OCI-LY3 (cell line): ENCODE results near the gene CYSLTR1.

Experiments
- H2AFZ ChIP-seq: fragments of 200-600, 300-600 bp; shearing (Covaris generic); 2 replicates; pipeline ENCODE4 v1.6.0; 2014; ENCODE audit warnings: antibody characterized with exemption, low read depth, low read length
- H3K27ac ChIP-seq: fragments of 200-600, 300-600 bp; sonication (generic); 2 replicates; pipeline ENCODE4 v1.5.1; 2014; ENCODE audit warnings: mild to moderate bottlenecking, low read length, moderate library complexity, mixed read lengths
- H3K27me3 ChIP-seq: fragments of 200-600, 300-600 bp; sonication (generic); 2 replicates; pipeline ENCODE4 v1.6.1; 2014; ENCODE audit warnings: low read depth, low read length, mixed read lengths
- H3K36me3 ChIP-seq: fragments of 200-600, 300-600 bp; sonication (generic); replicated peaks from 2 replicates; pipeline ENCODE3; 2014; ENCODE audit warnings: low read depth, low read length, mixed read lengths
- H3K4me1 ChIP-seq: fragments of 300-600, 200-600 bp; sonication (generic); 2 replicates; pipeline ENCODE4 v1.6.1; 2014; ENCODE audit warnings: low read length, mixed read lengths
- H3K4me2 ChIP-seq: fragments of 200-600, 300-600 bp; sonication (generic); 2 replicates; pipeline ENCODE4 v1.6.1; 2014; ENCODE audit warnings: low read length, mixed read lengths
- H3K4me3 ChIP-seq: fragments of 300-600, 200-600 bp; sonication (generic); 2 replicates; pipeline ENCODE4 v1.5.1; 2014; ENCODE audit warnings: antibody characterized with exemption, mild to moderate bottlenecking, low read length, moderate library complexity
- H3K79me2 ChIP-seq: fragments of 300-600, 200-600 bp; shearing (Covaris generic); 2 replicates; pipeline ENCODE4 v1.6.1; 2014; ENCODE audit warnings: mild to moderate bottlenecking, low read length, mixed read lengths
- H3K9ac ChIP-seq: fragments of 300-600, 200-600 bp; shearing (Covaris generic); 2 replicates; pipeline ENCODE4 v1.6.0; 2014; ENCODE audit warnings: mild to moderate bottlenecking, low read length, moderate library complexity
- H3K9me3 ChIP-seq: fragments of 200-600, 300-600 bp; shearing (Covaris generic); 2 replicates; pipeline ENCODE4 v1.6.1; 2014; ENCODE audit warnings: low read length, mixed read lengths; ENCODE audit not compliant: insufficient read depth
- H4K20me1 ChIP-seq: fragments of 200-600, 300-600 bp; sonication (generic); 2 replicates; pipeline ENCODE4 v1.6.1; 2016; ENCODE audit warnings: low read length, mixed read lengths; ENCODE audit not compliant: insufficient read depth
- CTCF ChIP-seq: fragments of 200-600, 300-600 bp; sonication (generic); IDR thresholded peaks from 2 replicates; pipeline ENCODE4 v1.5.1; 2014; ENCODE audit warnings: antibody characterized with exemption, low read length, low read depth
- EZH2phosphoT487 ChIP-seq: fragments of 200-600 bp; shearing (Covaris generic); IDR thresholded peaks from 2 replicates; pipeline ENCODE4 v1.6.1; 2018; ENCODE audit warnings: antibody characterized with exemption, mixed run types, low read depth

CYSLTR1 gene

GRCh38 chrX:78330068-78330467 is 2.7 kb upstream of the CYSLTR1 start:
- no peaks in the 10 kb centered on the region for H3K9me3 ChIP-seq
- H3K4me2 ChIP-seq = peak overlapping the region; percentile 57
- H3K4me1 ChIP-seq = peaks cover 73% of the 10 kb centered on the region
- no peak overlapping the region for H3K9ac ChIP-seq
- H3K79me2 ChIP-seq = no peaks in the 10 kb centered on the region
- H3K27ac ChIP-seq = peak overlapping the region; percentile 2; the same call in 1 of the 2 replicates
- TF ChIP-seq CTCF (no peak), EZH2phosphoT487 (no peak)
- no peaks in the 10 kb centered on the region for H3K27me3 ChIP-seq
- no peak overlapping the region for H2AFZ ChIP-seq
- H3K4me3 ChIP-seq = no peak overlapping the region
- no peaks in the 10 kb centered on the region for H4K20me1 ChIP-seq
- no peaks in the 10 kb centered on the region for H3K36me3 ChIP-seq

GRCh38 chrX:78329486-78329885 is 2.1 kb upstream of the CYSLTR1 start:
- TF ChIP-seq EZH2phosphoT487 = no peak
- no peak for TF ChIP-seq CTCF
- H2AFZ ChIP-seq = no peak overlapping the region
- H3K9ac ChIP-seq = no peak overlapping the region

GRCh38 chrX:78326401-78326800 is 1.0 kb downstream of the CYSLTR1 start:
- Histone ChIP-seq H2AFZ (no peak overlapping the region), H3K4me2 (peak overlapping the region; percentile 73), H3K9ac (peak overlapping the region; percentile 54), H3K4me1 (peaks cover 83% of the 10 kb centered on the region), H3K4me3 (peak overlapping the region; percentile 72), H3K36me3 (no peaks in the 10 kb centered on the region), H3K9me3 (no peaks in the 10 kb centered on the region), H4K20me1 (no peaks in the 10 kb centered on the region), H3K79me2 (no peaks in the 10 kb centered on the region), H3K27me3 (no peaks in the 10 kb centered on the region), H3K27ac (peak overlapping the region; percentile 76)
- TF ChIP-seq CTCF (no peak), EZH2phosphoT487 (no peak)

More at GRCh38 chrX:78329486-78329885, 2.1 kb upstream of the CYSLTR1 start:
- Histone ChIP-seq H3K9me3 (no peaks in the 10 kb centered on the region), H3K4me3 (no peak overlapping the region), H3K4me1 (peaks cover 73% of the 10 kb centered on the region), H3K27me3 (no peaks in the 10 kb centered on the region), H3K36me3 (no peaks in the 10 kb centered on the region), H3K27ac (peak overlapping the region; percentile 26; the same call in 1 of the 2 replicates), H3K4me2 (peak overlapping the region; percentile 57), H3K79me2 (no peaks in the 10 kb centered on the region), H4K20me1 (no peaks in the 10 kb centered on the region)

- Histone ChIP-seq H3K36me3 (no peaks in the 10 kb centered on the region), H2AFZ (no peak overlapping the region), H3K27ac (peak overlapping the region; percentile 22; the same call in 1 of the 2 replicates), H3K79me2 (no peaks in the 10 kb centered on the region), H3K4me3 (0 out of 2 replicates have a peak overlapping the region, but pooled peaks have one; percentile 28), H4K20me1 (no peaks in the 10 kb centered on the region), H3K4me1 (peaks cover 51% of the 10 kb centered on the region), H3K9me3 (no peaks in the 10 kb centered on the region), H3K9ac (no peak overlapping the region), H3K4me2 (peak overlapping the region; percentile 67), H3K27me3 (no peaks in the 10 kb centered on the region)
- TF ChIP-seq EZH2phosphoT487 (no peak), CTCF (no peak)
Measured at GRCh38 chrX:78322863-78323262, 4.5 kb downstream of the CYSLTR1 start.
